K562 (cell line): ENCODE measurements around the gene VWA8. TPM values are rescaled to one million over a fixed set of nuclear protein-coding genes. Genes with fewer than 3 reads are reported as not detected.

ENCODE experiments used
- ATAC-seq: fragments of 200-7000 bp; cut with Tn5 transposase; 3 replicates; pipeline ENCODE4 v1.9.1; 2020; ENCODE audit warnings: moderate library complexity
- BruUV-seq: library from RNA; stranded (reverse); fragments of 400-500 nt; replicated peaks from 2 replicates; lab custom pipeline; 2021; lab: Mats Ljungman, UMichigan
- CTCF ChIA-PET: fragments of 300-600 bp; formaldehyde crosslinking; extraction: SDS; loops from one replicate; lab custom pipeline; 2021; ENCODE audit warnings: low intra/inter-chr PET ratio; lab: Yijun Ruan, JAX
- POLR2A ChIA-PET: fragments of 300-600, 350-650 bp; sonication (Branson Sonifier 250); formaldehyde crosslinking; extraction: SDS; loops from one replicate; lab custom pipeline; 2021; ENCODE audit warnings: antibody characterized with exemption, inconsistent platforms; lab: Yijun Ruan, JAX
- DNase-seq, 4 experiments: peaks; one replicate each; pipeline versions ENCODE4 v3.0.0 to v3.0.0-alpha.2; 2011 to 2018; ENCODE audit warnings: low spot score in 3 of 4, mixed read lengths in 3 of 4; ENCODE audit errors: extremely low read depth in 1 of 4
- FAIRE-seq: peaks from 2 replicates; lab custom pipeline; 2011; peaks lifted over from hg19 to GRCh38; lab: Jason Lieb, UNC
- H2AFZ ChIP-seq: 2 replicates; pipeline ENCODE4 v1.6.0; 2011; ENCODE audit warnings: low read depth, low read length, control low read depth, inconsistent platforms
- H3K27ac ChIP-seq: fragments of 200-600 bp; 3 replicates; pipeline ENCODE4 v1.8.0; 2011; ENCODE audit warnings: low read depth, mild to moderate bottlenecking, control low read depth, inconsistent platforms, low read length, moderate library complexity, mixed read lengths; ENCODE audit errors: extremely low read depth
- H3K27me3 ChIP-seq, 2 experiments: fragments of 300-600 bp in 1 of 2; 2 replicates in 1 of 2; 3 replicates in 1 of 2; pipeline versions ENCODE4 v1.6.0 to v1.8.0; 2011; ENCODE audit warnings: inconsistent platforms in 2 of 2, low read length in 2 of 2, mild to moderate bottlenecking in 1 of 2, mixed read lengths in 1 of 2, moderate library complexity in 1 of 2; ENCODE audit not compliant: control insufficient read depth in 2 of 2, insufficient read depth in 2 of 2
- H3K36me3 ChIP-seq: fragments of 300-600 bp; 3 replicates; pipeline ENCODE4 v1.8.0; 2011; ENCODE audit warnings: mild to moderate bottlenecking, low read length, inconsistent platforms; ENCODE audit not compliant: control insufficient read depth, insufficient read depth
- H3K4me1 ChIP-seq, 2 experiments: fragments of 200-600 bp in 1 of 2; replicated peaks in 1 of 2; 2 replicates in 1 of 2; 3 replicates in 1 of 2; pipeline versions ENCODE4 v1.5.1 to v1.8.0; 2011; ENCODE audit warnings: inconsistent platforms in 2 of 2, low read length in 2 of 2, mild to moderate bottlenecking in 1 of 2, mixed read lengths in 1 of 2, moderate library complexity in 1 of 2; ENCODE audit not compliant: control insufficient read depth in 2 of 2, insufficient read depth in 2 of 2
- H3K4me2 ChIP-seq: 2 replicates; pipeline ENCODE4 v1.6.1; 2011; ENCODE audit warnings: low read length, control low read depth, inconsistent platforms, mixed read lengths; ENCODE audit not compliant: insufficient read depth
- H3K4me3 ChIP-seq: fragments of 200-600 bp; sonication (generic), shearing (Covaris generic); 2 replicates; pipeline ENCODE4 v1.5.1; 2016; ENCODE audit warnings: control low read depth, inconsistent platforms
- H3K79me2 ChIP-seq: fragments of 200-600 bp; 3 replicates; pipeline ENCODE4 v1.8.0; 2011; ENCODE audit warnings: low read length, inconsistent platforms; ENCODE audit not compliant: control insufficient read depth, insufficient read depth
- H3K9ac ChIP-seq, 2 experiments: 2 replicates each; pipeline versions ENCODE4 v1.6.0 to v1.6.1; 2011; ENCODE audit warnings: low read depth in 2 of 2, low read length in 2 of 2, control low read depth in 1 of 2, inconsistent platforms in 1 of 2, mild to moderate bottlenecking in 1 of 2, mixed read lengths in 1 of 2; ENCODE audit not compliant: insufficient read depth in 1 of 2
- H3K9me1 ChIP-seq: one replicate; pipeline ENCODE4 v1.6.0; 2011; ENCODE audit warnings: inconsistent platforms, mild to moderate bottlenecking, low read length, moderate library complexity; ENCODE audit not compliant: control insufficient read depth, insufficient read depth
- H3K9me3 ChIP-seq: replicated peaks from 2 replicates; pipeline ENCODE4 v1.5.1; 2011; ENCODE audit warnings: low read depth, low read length, inconsistent platforms; ENCODE audit not compliant: control insufficient read depth, insufficient read depth
- H4K20me1 ChIP-seq: replicated peaks from 2 replicates; pipeline ENCODE4 v1.6.1; 2011; ENCODE audit warnings: low read length, inconsistent platforms, mixed read lengths; ENCODE audit not compliant: control insufficient read depth, insufficient read depth
- BACH1 ChIP-seq: fragments of 200-800 bp; sonication (Bioruptor generic); IDR thresholded peaks from 2 replicates; pipeline ENCODE4 v1.6.1; 2016; ENCODE audit warnings: missing genetic modification characterization, missing compliant biosample characterization
- MYC ChIP-seq, 2 experiments: fragments of 250-450 bp in 1 of 2; sonication (Bioruptor Pico) in 1 of 2; IDR thresholded peaks; 2 replicates each; pipeline versions ENCODE4 v1.5.1 to v1.6.1; 2012 to 2021; ENCODE audit warnings: low read depth in 2 of 2, borderline replicate concordance in 1 of 2, improper control_type of control experiment in 1 of 2, low read length in 1 of 2, mild to moderate bottlenecking in 1 of 2, moderate library complexity in 1 of 2
- TBL1XR1 ChIP-seq, 2 experiments: IDR thresholded peaks; 2 replicates each; pipeline ENCODE4 v1.6.1; 2012; ENCODE audit warnings: improper control_type of control experiment in 2 of 2, low read length in 2 of 2, mild to moderate bottlenecking in 1 of 2
- TCF7L2 ChIP-seq: fragments of 150-350 bp; IDR thresholded peaks from 2 replicates; pipeline ENCODE4 v1.6.1; 2016; ENCODE audit warnings: low read depth, mild to moderate bottlenecking, low read length, moderate library complexity
- ZNF121 ChIP-seq: sonication (generic); formaldehyde crosslinking; conservative IDR thresholded peaks from 2 replicates; pipeline ENCODE4 v1.8.0; 2022; ENCODE audit warnings: missing genetic modification reagents
- ZNF134 ChIP-seq: fragments of 250-450 bp; sonication (Bioruptor Pico); conservative IDR thresholded peaks from 2 replicates; pipeline ENCODE4 v1.4.0; 2020
- WGBS: fragments of 100-300 bp; shearing (Covaris generic); methylation state at CpG from one replicate; pipeline ENCODE4 v1.1.6; 2016; ENCODE audit warnings: low coverage, mixed read lengths; ENCODE audit not compliant: insufficient coverage; ENCODE audit errors: missing lambda C conversion rate; 5-methylcytosine and 5-hydroxymethylcytosine counted together
- in situ Hi-C: fragments of 300-500 bp; cut with MboI; formaldehyde crosslinking; loops from 4 replicates; pipeline ENCODE4 v1.15.0; 2018; ENCODE audit warnings: inconsistent platforms, mixed read lengths
- intact Hi-C: fragments of 100-400 bp; cut with micrococcal nuclease; formaldehyde crosslinking; loops from 2 replicates; pipeline ENCODE4 v1.14.2; 2022
- polyA plus RNA-seq, 8 experiments: library from polyadenylated mRNA; depleted of rRNA in 4 of 8; stranded (reverse) in 5 of 8; unstranded in 3 of 8; fragments of >200 nt; fragmentation: Nextera tagmentation in 2 of 8; fragmentation: Illumina TruSeq in 1 of 8; extraction: Ambion mirVana in 2 of 8; extraction: Trizol in 1 of 8; gene quantifications; 2 replicates each; pipeline versions ENCODE4 v1.2.1 to v1.2.3, GENCODE V29; 2011 to 2014; ENCODE audit warnings: inconsistent platforms in 1 of 8, missing spikeins in 1 of 8
- total RNA-seq, 7 experiments: library from RNA; depleted of rRNA in 6 of 7; stranded (reverse); fragments of >200 nt in 6 of 7; fragmentation: Illumina TruSeq in 2 of 7; extraction: Trizol in 2 of 7; gene quantifications; 2 replicates each; pipeline versions ENCODE4 v1.2.1 to v1.2.3, GENCODE V29; 2011 to 2021; ENCODE audit warnings: low replicate concordance in 1 of 7
- TF ChIP-seq, protein P1 (sequence below): fragments of 250-450 bp; sonication (Bioruptor Pico); IDR thresholded peaks from 2 replicates; pipeline ENCODE4 v1.5.0; 2020; ENCODE audit warnings: mild to moderate bottlenecking, borderline replicate concordance

VWA8 gene
- total and polyA plus RNA-seq, 9 of the 15 experiments (the other 6 are each of a cell fraction or from before 2014, with no cell fraction given) = 2.1 to 18.5 (median 13.3) TPM

DNA sequence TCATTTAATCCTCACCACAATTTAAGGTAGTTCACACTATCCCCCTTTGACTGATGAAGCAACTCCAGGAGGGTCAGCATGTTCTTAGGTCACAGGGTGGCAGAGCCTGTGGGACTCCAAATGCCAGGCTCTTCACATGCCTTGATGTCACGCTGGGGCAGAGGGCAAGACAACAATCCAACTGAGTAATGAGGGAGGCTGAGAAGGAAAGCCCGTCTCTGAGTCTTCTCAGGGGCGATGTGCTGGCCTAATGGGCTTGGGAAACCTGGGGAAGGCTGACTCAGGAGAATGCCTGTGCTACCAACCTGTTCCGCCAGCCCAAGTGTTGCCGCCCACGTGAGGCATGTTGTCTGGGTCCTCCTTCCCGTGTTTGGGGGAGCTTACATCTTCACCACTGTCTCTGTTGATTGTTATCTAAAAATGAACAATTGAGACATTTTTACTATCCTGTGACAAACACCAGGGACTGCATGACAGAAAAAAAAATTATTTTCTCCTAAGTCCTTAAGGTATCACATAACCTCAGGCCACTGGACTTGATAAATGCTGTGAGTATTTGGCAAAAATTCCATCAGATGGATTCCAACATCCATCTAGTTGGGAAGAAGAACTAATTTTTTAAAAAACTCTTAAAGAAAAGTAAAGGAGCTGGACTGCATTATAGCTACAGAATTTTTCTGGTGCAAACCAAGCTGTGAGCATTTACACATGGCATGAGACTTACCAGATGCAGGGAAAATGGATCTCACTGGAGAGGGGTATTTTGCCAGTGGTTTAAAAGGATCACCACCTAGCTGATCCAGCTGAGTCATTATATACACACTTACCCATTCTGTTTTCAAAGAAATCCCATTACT is 346.0 kb downstream of the VWA8 start:
- intact Hi-C loops = no loop called here
- Histone ChIP-seq H3K4me1 (no peaks in the 10 kb centered on the region), H3K4me2 (no peak overlapping the region), H4K20me1 (no peaks in the 10 kb centered on the region), H3K27ac (no peak overlapping the region), H2AFZ (no peak overlapping the region), H3K9ac (no peak overlapping the region), H3K9me1 (no peaks in the 10 kb centered on the region), H3K79me2 (no peaks in the 10 kb centered on the region), H3K36me3 (peaks cover 35% of the 10 kb centered on the region; the same call in 2 of the 3 replicates), H3K9me3 (no peaks in the 10 kb centered on the region), H3K27me3 (no peaks in the 10 kb centered on the region), H3K4me3 (no peak overlapping the region)
- TF ChIP-seq BACH1 (tag) (no peak), ZNF121 (CRISPR knock-in tag) (no peak), TBL1XR1 (IDR thresholded peaks at IDR 0.05; ENCODE audit: low read length in 2 of 2) (no peak), TCF7L2 (no peak), ZNF134 (no peak), MYC (IDR thresholded peaks at IDR 0.05; ENCODE audit: low read depth, low read length) (no peak), MYC (CRISPR knock-in tag; IDR thresholded peaks at IDR 0.05; ENCODE audit: borderline replicate concordance, low read depth) (no peak)
- TF ChIP-seq, protein P1, sequence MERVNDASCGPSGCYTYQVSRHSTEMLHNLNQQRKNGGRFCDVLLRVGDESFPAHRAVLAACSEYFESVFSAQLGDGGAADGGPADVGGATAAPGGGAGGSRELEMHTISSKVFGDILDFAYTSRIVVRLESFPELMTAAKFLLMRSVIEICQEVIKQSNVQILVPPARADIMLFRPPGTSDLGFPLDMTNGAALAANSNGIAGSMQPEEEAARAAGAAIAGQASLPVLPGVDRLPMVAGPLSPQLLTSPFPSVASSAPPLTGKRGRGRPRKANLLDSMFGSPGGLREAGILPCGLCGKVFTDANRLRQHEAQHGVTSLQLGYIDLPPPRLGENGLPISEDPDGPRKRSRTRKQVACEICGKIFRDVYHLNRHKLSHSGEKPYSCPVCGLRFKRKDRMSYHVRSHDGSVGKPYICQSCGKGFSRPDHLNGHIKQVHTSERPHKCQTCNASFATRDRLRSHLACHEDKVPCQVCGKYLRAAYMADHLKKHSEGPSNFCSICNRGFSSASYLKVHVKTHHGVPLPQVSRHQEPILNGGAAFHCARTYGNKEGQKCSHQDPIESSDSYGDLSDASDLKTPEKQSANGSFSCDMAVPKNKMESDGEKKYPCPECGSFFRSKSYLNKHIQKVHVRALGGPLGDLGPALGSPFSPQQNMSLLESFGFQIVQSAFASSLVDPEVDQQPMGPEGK = no peak
- in situ Hi-C loops = no loop called here
- ATAC-seq (no peak), DNase-seq (no peak), FAIRE-seq (no peak)
- no TSS peak for BruUV-seq
- WGBS = 90% methylated on average over 6 of the region's 7 CpGs
- POLR2A ChIA-PET = no interaction called here
- CTCF ChIA-PET = no interaction called here
